HL-60/S4 (cell line): ENCODE measurements around the gene FCAR.
"Not testable (repeated sequence)": the region's sequence is repeated elsewhere in the genome, so short reads cannot be mapped to it uniquely, and the experiment has no call there.

Source experiments
- in situ Hi-C: fragments of 300-500 bp; cut with MboI; formaldehyde crosslinking; loops from 2 replicates; pipeline ENCODE4 v1.14.3; 2022; ENCODE audit warnings: low sequenced_read_pairs

Gene FCAR

DNA sequence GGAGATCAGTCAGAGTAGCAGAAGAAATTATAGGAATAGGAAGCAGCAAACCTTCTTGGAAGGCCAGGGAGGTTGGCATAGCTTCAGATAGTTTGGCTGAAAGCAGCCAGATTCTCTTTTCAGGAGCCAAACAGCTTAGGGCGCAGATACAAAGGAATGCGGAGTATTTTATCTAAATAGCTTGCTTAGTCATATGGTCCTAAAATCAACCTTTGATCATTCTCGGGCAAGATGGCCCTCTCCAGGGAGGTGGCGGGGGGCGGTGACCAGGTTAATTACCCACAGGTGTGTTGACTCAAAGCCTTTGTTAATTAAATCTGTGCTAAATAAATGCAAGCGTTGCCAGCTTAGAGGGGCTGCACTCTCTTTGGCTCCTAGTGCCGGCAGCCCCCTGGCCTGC is 19.4 kb downstream of the FCAR start:
- in situ Hi-C loops, result no loop called here

DNA sequence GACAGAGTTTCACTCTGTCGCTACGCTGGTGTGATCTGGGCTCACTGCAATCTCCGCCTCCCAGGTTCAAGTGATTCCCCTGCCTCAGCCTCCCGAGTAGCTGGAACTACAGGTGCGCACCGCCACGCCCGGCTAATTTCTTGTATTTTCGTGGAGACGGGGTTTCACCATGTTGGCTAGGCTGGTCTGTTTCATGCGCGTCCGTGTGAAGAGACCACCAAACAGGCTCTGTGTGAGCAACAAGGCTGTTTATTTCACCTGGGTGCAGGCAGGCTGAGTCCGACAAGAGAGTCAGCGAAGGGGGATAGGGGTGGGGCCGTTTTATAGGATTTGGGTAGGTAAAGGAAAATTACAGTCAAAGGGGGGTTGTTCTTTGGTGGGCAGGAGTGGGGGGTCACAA is 20.1 kb downstream of the FCAR start:
- in situ Hi-C loops, result not testable (repeated sequence)

DNA sequence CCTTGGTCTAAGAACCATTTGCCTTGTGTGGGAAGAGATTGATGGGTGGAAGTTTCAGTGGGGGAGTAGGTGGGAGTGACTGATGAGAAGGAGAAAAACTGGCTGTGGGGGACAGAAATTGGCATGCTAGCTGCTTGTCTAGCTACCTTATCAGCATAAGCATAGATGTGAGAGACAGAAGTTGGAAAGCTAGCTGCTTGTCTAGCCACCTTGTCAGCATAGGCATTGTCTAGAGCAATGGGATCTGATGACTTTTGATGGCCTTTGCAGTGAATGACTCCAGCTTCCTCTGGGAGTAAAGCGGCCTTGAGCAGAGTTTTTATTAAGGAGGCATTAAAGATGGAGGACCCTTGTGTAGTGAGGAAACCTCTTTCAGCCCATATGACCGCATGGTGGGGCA is 22.0 kb downstream of the FCAR start:
- in situ Hi-C loops, result no loop called here

DNA sequence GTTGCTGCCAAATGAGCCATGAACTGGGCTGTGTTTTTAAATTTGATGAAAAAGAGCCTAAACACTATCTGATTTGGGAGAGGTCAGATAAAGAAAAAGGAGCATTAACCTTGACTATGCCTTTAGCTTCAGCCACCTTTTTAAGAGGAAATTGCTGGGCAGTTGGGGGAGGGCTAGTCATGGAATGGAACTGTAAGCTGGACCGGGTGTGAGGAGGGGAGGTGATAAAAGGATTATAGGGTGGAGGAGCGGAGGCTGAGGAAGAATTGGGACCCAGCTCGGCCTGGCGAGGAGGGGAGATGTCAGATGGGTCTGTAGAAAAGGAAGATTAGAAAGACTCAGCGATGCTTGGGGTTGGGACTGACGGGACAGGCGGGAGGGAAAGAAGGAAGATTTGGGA is 24.6 kb downstream of the FCAR start:
- in situ Hi-C loops, result not testable (repeated sequence)

DNA sequence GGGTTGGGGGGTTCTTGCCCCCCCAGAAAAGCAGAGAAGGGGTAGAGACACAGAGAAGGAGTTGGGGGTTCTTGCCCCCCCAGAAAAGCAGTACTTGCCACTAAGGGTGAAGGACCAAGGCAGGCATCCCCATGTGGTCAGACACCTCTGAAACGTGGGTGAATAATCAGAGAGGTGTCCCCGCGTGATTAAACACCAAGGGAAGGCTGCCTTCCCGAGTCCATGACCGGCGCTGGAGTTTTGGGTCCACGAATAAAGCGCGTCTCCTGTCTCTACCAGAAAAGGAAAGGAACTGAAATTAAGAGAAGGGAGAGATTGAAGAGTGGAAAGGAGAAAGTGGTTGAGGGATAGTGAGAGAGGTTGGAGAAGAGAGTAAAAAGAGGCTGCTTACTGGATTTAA is 25.6 kb downstream of the FCAR start:
- in situ Hi-C loops, result loop anchor here (25.0 kb wide), 1 partner anchor 412 kb away; no protein-coding TSS in a partner anchor

DNA sequence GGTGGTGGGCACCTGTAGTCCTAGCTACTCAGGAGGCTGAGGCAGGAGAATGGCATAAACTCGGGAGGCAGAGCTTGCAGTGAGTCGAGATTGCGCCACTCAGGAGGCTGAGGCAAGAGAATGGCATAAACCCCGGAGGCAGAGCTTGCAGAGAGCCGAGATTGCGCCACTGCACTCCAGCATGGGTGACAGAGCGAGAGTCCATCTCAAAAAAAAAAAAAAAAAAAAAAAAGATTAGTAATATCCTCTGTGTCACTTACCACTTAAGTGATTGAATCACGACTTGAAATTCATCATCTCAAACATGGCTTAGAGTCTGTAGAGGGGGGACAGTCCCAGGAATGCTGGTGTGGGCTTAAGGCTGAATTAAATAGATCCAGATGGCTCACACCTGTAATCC is 27.1 kb downstream of the FCAR start:
- in situ Hi-C loops, result loop anchor here (25.0 kb wide), 1 partner anchor 414 kb away; no protein-coding TSS in a partner anchor

DNA sequence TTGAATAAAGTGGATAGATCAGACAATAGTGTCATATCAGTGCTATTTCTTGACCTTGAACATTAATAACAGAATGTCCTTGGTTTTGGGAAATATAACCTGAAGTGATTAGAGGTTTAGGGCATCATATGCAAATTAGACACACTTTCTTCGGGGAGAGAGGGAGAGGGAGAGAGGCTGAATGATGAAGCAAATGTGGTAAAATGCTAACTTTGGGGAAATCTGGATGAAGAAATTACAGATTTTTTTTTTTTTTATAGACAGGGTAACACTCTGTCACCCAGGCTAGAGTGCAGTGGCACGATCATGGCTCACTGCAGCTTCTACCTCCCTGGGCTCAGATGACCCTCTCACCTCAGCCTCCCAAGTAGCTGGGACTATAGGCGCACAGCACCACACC is 28.0 kb downstream of the FCAR start:
- in situ Hi-C loops, result loop anchor here (25.0 kb wide), 1 partner anchor 415 kb away; no protein-coding TSS in a partner anchor

DNA sequence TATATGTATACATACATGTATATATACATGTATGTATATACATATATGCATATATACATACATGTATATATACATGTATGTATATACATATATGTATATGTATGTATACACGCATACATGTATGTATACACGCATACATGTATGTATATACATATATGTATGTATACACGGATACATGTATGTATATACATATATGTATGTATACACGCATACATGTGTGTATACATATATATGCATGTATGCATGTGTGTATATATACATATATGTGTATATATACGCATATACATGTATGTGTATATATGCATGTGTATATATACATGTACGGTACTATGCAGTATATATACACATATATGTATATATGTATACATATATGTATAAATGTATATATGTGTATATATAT is 29.3 kb downstream of the FCAR start:
- in situ Hi-C loops, result loop anchor here (25.0 kb wide), 1 partner anchor 416 kb away; no protein-coding TSS in a partner anchor

DNA sequence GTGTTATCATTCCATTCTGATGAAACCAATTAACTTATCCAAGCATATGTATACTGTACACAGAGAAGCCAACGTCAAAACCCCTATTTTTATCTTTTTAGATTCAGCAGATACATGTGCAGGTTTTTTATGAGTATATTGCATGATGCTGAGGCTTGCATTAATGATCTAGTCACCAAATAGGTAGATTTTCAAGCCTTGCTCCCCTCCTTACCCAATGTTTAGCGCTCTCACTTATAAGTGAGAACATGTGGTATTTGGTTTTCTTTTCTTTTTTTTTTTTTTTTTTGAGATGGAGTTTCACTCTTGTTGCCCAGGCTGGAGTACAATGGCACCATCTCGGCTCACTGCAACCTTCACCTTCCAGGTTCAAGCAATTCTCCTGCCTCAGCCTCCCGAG is 30.2 kb downstream of the FCAR start:
- in situ Hi-C loops, result loop anchor here (25.0 kb wide), 1 partner anchor 417 kb away; no protein-coding TSS in a partner anchor

DNA sequence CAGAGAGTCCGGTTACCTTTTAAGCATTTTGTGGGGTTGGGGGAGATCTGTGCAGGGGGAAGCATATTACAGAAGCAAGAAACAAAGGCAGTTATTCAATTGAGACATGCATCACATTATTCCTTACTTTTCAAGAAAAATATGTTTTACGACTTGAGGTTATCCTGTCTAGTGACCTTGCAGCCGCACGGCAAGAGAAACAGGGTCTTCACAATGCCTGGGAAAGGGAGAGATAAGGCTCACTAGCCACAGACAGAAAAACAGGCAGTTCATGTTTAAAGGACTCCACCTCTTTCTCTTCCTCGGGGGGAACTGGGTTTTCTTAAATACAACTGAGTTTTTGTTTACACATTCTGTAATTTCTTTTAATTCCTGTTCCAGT is 31.4 kb downstream of the FCAR start:
- in situ Hi-C loops, result loop anchor here (25.0 kb wide), 1 partner anchor 418 kb away; no protein-coding TSS in a partner anchor

DNA sequence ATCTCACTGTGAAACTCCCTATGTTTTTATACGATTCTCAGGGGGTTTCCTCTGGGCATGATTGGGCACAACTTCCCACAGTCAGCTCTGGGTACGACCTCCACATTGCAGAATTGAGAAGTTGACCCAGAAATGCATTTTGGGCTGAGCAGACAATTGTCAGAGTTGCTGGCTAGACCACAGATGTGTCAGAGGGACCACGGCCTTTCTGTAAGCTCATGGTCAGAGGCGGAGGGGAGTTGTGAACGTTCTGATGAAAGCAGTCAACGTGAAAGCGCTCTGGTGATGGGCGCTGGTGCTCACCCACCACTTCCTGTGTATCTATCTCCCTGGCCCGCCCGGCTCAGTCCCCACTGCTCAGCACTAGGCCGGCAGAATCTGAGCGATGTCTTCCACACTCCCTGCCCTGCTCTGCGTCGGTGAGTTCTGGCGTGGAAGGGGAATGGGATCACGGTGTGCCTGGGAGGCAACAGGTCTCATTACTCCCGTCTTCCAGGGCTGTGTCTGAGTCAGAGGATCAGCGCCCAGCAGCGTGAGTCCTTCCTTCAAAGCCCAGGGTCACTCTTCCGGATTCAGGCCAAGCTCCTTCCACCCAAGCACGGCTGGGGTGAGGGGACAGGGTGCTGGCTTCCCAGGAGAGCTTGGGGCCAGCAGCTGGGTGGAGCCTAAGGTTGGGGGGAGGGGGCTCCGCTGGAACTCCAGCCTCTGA is 31.9 kb downstream of the FCAR start, which contains the start of gene NCR1:
NCR1 (plus strand) TSS at position 346 of the 709 bp plus-strand sequence; CDS start at position 386, 40 bp downstream.
- in situ Hi-C loops, result loop anchor here (25.0 kb wide), 1 partner anchor 419 kb away; no protein-coding TSS in a partner anchor

DNA sequence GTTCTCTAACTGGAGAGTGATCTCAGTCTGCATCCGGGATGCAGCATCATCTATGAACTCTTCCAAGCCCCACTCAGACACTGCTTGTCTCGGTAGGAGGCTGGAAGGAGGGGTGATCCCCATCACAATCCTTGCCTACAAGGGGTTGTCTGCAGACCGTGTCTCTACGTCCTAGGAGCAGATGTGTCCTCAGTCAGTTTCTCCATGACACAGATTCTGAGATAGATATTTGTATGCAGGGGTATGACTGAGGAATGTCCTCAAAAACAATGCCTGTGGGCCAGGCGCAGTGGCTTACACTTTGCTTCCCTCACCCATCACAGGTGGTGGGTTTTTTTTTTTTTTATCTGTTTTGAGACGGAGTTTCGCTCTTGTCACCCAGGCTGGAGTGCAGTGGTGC is 32.8 kb downstream of the FCAR start:
- in situ Hi-C loops, result loop anchor here (25.0 kb wide), 1 partner anchor 420 kb away; no protein-coding TSS in a partner anchor

DNA sequence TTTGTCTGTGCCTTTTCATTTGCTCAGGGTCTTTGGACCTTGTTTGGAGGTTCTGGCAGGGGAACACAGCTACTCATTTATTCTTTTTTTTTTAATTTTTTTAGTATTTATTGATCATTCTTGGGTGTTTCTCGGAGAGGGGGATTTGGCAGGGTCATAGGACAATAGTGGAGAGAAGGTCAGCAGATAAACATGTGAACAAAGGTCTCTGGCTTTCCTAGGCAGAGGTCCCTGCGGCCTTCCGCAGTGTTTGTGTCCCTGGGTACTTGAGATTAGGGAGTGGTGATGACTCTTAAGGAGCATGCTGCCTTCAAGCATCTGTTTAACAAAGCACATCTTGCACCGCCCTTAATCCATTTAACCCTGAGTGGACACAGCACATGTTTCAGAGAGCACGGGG is 33.9 kb downstream of the FCAR start:
- in situ Hi-C loops, result loop anchor here (25.0 kb wide), 1 partner anchor 421 kb away; no protein-coding TSS in a partner anchor

DNA sequence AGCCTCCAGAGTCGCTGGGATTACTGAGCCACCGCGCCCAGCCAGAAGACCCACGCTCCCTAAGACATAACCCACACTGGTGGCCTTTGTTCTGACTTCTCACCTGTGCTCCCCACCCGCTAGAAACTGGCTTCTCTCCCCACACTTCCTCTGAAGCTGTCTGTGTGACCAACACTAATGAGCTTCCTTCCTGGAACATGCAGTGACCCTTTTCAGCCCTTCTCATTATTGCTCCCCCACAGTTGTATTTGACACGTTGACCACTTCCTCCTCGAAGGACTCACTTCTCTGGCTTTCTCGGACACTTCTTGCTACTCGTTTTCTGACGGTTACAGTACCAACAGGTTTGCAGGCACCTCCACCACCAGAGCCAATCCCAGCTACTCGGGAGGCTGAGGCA is 42.8 kb downstream of the FCAR start:
- in situ Hi-C loops, result loop anchor here (25.0 kb wide), 1 partner anchor 430 kb away; no protein-coding TSS in a partner anchor

DNA sequence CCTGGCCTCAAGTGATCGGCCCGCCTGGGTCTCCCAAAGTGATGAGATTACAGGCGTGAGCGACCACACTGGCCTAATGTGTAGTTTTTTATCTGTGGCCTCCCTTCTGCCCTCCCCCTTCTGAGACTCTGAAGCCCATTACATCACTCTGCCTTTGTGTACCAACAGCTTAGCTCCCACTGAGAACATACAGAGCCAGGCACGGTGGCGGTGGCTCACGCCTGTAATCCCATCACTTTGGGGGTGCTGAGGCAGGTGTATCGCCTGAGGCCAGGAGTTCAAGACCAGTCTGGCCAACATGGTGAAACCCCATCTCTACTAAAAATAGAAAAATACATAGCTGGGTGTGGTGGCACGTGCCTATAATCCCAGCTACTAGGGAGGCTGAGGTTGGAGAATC is 44.5 kb downstream of the FCAR start:
- in situ Hi-C loops, result loop anchor here (25.0 kb wide), 1 partner anchor 431 kb away; no protein-coding TSS in a partner anchor

DNA sequence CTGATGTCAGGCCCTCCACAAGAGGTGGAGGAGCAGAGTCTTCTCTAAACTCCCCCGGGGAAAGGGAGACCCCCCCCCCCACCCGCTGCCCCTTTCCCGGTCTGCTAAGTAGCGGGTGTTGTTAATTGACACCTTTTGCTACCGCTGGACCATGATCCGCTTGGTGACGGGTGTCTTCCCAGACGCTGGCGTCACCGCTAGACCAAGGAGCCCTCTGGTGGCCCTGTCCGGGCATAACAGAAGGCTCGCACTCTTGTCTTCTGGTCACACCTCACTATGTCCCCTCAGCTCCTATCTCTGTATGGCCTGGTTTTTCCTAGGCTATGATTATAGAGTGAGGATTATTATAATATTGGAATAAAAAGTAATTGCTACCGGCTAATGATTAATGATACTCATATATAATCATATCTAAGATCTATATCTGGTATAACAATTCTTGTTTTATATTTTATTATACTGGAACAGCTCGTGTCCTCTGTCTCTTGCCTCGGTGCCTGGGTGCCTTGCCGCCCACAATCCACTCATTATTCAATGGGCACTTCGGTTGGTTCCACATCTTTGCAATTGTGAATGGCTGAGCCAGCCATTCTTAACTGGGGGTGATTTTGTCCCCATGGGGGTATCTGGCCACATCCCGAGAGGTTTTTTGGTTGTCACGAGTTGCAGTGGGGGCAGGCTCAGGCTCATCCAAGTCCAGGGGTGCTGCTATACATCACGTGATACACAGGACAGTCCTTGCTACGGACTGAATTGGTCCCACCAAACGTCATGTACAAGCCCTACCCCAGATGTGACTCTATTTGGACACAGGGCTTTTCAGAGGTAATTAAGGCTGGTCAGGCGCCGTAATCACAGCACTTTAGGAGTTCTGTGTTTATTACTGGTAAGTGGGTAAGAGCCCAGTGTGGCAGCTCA is 45.9 kb downstream of the FCAR start:
- in situ Hi-C loops, result loop anchor here (25.0 kb wide), 1 partner anchor 433 kb away; no protein-coding TSS in a partner anchor

DNA sequence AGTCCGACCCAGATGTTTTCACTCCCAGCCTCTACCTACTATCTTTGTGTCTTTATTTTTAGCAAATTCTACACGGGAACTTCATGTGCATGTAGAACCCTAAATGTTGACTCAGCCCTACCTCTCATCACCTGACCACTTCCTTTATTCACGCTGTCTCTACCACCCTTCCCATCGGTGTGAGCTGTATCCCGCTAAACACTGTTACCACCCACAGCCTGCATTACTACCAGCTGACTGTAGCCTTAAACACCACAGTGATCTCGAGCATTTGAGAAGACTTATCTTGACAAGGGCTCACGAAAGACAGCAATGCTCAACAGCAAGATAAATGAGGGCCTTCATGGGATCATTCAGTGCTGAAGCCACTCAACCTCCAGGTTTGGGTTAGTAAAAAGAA is 47.0 kb downstream of the FCAR start:
- in situ Hi-C loops, result loop anchor here (25.0 kb wide), 1 partner anchor 434 kb away; no protein-coding TSS in a partner anchor

DNA sequence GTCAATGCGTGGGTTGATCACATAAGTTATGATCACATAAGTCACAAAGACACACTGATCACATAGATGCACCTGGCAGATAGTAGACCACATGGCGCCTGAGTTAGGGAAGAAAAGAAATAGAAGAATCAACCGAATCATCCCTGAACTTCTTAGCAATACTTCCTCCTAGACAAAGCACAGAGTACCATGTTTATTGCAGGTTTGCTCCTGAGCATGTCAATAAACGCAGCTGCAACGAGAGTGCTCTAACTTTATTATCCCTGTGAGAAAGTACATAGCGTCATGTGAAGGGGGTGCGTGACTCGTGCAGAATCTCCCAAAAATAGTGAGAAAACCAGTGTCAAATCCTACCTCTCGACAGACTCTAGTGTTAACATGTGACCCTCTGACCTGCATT is 49.2 kb downstream of the FCAR start:
- in situ Hi-C loops, result loop anchor here (25.0 kb wide), 1 partner anchor 436 kb away; no protein-coding TSS in a partner anchor

DNA sequence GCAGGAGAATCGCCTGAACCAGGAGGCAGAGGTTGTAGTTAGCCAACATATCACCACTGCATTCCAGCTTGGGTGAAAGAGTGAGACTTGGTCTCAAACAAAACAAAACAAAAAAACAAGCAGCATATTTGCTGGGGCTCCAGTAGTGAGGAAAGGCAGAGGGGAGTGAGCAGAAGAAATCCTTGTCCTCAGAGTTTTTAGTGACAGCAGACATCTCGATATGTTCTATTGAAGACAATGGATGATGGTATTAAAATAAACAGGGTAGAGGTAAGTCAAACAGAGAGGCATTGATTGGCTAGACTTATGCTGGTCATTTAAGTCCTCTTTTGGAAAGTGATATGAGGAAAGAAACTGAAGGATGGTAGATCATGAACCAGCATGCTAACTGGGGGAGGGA is 54.3 kb downstream of the FCAR start:
- in situ Hi-C loops, result no loop called here

DNA sequence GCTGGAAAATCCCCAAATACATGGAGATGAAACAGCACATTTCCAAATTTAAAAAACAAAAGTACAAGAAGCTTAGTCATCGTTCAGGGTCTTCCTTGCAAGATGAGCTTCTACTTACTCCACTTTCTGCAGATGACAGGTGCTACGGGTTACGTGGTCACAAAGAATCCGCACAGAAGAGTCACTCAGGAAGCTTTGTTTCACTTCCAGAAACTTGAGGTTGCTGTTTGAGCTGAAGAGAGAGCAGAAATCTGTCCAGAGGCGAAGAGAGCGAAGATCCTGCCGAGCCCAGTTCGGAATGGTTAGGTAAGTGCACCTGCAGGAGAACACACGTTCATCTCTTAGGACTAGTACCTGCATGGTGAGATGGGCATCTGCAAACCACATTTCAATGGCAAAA is 63.9 kb downstream of the FCAR start:
- in situ Hi-C loops, result no loop called here

DNA sequence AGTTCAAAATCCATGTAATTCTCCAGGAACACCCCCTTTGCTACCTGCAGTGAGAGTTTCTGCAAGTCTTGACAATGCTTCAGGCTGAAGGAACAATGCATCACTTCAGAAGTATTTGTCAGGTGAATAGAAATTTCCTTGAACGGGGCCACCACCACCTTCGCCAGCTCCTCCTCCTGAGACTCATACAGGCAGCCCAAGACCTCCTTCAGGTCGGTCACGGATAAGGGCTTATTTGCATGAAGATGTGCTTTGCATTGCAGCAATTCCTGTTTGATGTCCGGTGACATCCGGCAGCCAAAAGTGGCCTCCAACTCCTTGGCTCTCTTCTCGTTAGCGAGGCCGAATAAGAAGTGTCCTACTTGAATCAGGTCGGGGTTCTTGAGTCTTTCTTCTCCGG is 64.9 kb downstream of the FCAR start:
- in situ Hi-C loops, result no loop called here
